ENCODE results near the gene SSMEM1.

- TF ChIP-seq POLR2AphosphoS5 (IDR thresholded peaks at IDR 0.05; ENCODE audit: low read depth, low read length), result no peak
- no peak for TF ChIP-seq POLR2A (IDR thresholded peaks at IDR 0.05; ENCODE audit: low read depth, low read length)
Measured at GRCh38 chr7:130181263-130181605, 26.4 kb upstream of the SSMEM1 start.
